H9 (cell line): ENCODE data around the gene NPIPB6. TPM values are rescaled to one million over a fixed set of nuclear protein-coding genes. Genes with fewer than 3 reads are reported as not detected.
A peak's percentile ranks its signal among the peaks of the same experiment; 100 is the strongest.

Source experiments
- DNase-seq: peaks from one replicate; pipeline ENCODE4 v3.0.0-alpha.2; 2017
- H2AFZ ChIP-seq: one replicate; pipeline ENCODE4 v1.6.1; 2013; ENCODE audit warnings: mild to moderate bottlenecking, low read length, control low read depth, moderate library complexity
- H2AK5ac ChIP-seq: 2 replicates; pipeline ENCODE4 v1.6.1; 2013; ENCODE audit warnings: low read length, control low read depth, mixed read lengths; ENCODE audit not compliant: insufficient read length
- H2BK120ac ChIP-seq: one replicate; pipeline ENCODE4 v1.6.1; 2013; ENCODE audit warnings: low read depth, mild to moderate bottlenecking, low read length, control low read depth, inconsistent platforms; ENCODE audit not compliant: poor library complexity, severe bottlenecking
- H2BK12ac ChIP-seq: 2 replicates; pipeline ENCODE4 v1.6.1; 2013; ENCODE audit warnings: low read length, control low read depth, mixed read lengths, low read depth; ENCODE audit not compliant: insufficient read length
- H2BK15ac ChIP-seq: 2 replicates; pipeline ENCODE4 v1.6.1; 2013; ENCODE audit warnings: low read depth, low read length, control low read depth
- H2BK20ac ChIP-seq: one replicate; pipeline ENCODE4 v1.6.1; 2013; ENCODE audit warnings: low read depth, mild to moderate bottlenecking, low read length, control low read depth, inconsistent platforms; ENCODE audit not compliant: poor library complexity, severe bottlenecking
- H2BK5ac ChIP-seq: 2 replicates; pipeline ENCODE4 v1.6.1; 2013; ENCODE audit warnings: low read length, control low read depth, mixed read lengths; ENCODE audit not compliant: insufficient read length
- H3K14ac ChIP-seq: 2 replicates; pipeline ENCODE4 v1.6.1; 2013; ENCODE audit warnings: low read length, control low read depth; ENCODE audit not compliant: insufficient read depth
- H3K18ac ChIP-seq: 2 replicates; pipeline ENCODE4 v1.6.1; 2013; ENCODE audit warnings: low read depth, mild to moderate bottlenecking, mixed read lengths, low read length, control low read depth; ENCODE audit not compliant: insufficient read length
- H3K23ac ChIP-seq: 2 replicates; pipeline ENCODE4 v1.6.1; 2013; ENCODE audit warnings: low read length, control low read depth, mixed read lengths, low read depth; ENCODE audit not compliant: insufficient read length
- H3K23me2 ChIP-seq: 2 replicates; pipeline ENCODE4 v1.6.1; 2013; ENCODE audit warnings: low read depth, mild to moderate bottlenecking, mixed read lengths, low read length, control low read depth; ENCODE audit not compliant: insufficient read length, poor library complexity, severe bottlenecking
- H3K27ac ChIP-seq: 2 replicates; pipeline ENCODE4 v1.5.1; 2013; ENCODE audit warnings: low read length, control low read depth, mixed read lengths, low read depth; ENCODE audit not compliant: insufficient read length
- H3K27me3 ChIP-seq: 2 replicates; pipeline ENCODE4 v1.6.1; 2013; ENCODE audit warnings: low read length, control low read depth, inconsistent platforms; ENCODE audit not compliant: insufficient read depth
- H3K4ac ChIP-seq: 2 replicates; pipeline ENCODE4 v1.6.1; 2013; ENCODE audit warnings: low read depth, mild to moderate bottlenecking, control low read depth, inconsistent platforms, low read length, moderate library complexity
- H3K4me1 ChIP-seq: 2 replicates; pipeline ENCODE4 v1.6.1; 2013; ENCODE audit warnings: low read length, control low read depth, inconsistent platforms; ENCODE audit not compliant: insufficient read depth
- H3K4me2 ChIP-seq: 2 replicates; pipeline ENCODE4 v1.6.1; 2013; ENCODE audit warnings: low read length, control low read depth, mixed read lengths; ENCODE audit not compliant: insufficient read length, insufficient read depth
- H3K56ac ChIP-seq: 2 replicates; pipeline ENCODE4 v1.6.1; 2013; ENCODE audit warnings: low read depth, mild to moderate bottlenecking, mixed read lengths, low read length, control low read depth; ENCODE audit not compliant: insufficient read length
- H3K79me1 ChIP-seq: 2 replicates; pipeline ENCODE4 v1.6.1; 2013; ENCODE audit warnings: low read depth, mild to moderate bottlenecking, moderate library complexity, low read length, control low read depth, inconsistent platforms; ENCODE audit not compliant: insufficient read depth, poor library complexity, severe bottlenecking
- H3K79me2 ChIP-seq: 2 replicates; pipeline ENCODE4 v1.6.1; 2013; ENCODE audit warnings: low read length, control low read depth, inconsistent platforms; ENCODE audit not compliant: insufficient read depth
- H3K9ac ChIP-seq: 2 replicates; pipeline ENCODE4 v1.6.1; 2013; ENCODE audit warnings: low read length, control low read depth, mixed read lengths; ENCODE audit not compliant: insufficient read length; ENCODE audit errors: extremely low read depth
- H3K9me3 ChIP-seq: one replicate; pipeline ENCODE4 v1.6.1; 2013; ENCODE audit warnings: low read depth, low read length, inconsistent platforms; ENCODE audit not compliant: control insufficient read depth
- H3T11ph ChIP-seq: one replicate; pipeline ENCODE4 v1.6.1; 2013; ENCODE audit warnings: mild to moderate bottlenecking, low read length, control low read depth, inconsistent platforms
- H4K20me1 ChIP-seq: one replicate; pipeline ENCODE4 v1.6.1; 2013; ENCODE audit not compliant: control insufficient read depth, insufficient read length, insufficient read depth
- H4K5ac ChIP-seq: 2 replicates; pipeline ENCODE4 v1.6.1; 2013; ENCODE audit warnings: low read depth, mild to moderate bottlenecking, mixed read lengths, low read length, control low read depth; ENCODE audit not compliant: insufficient read length
- H4K8ac ChIP-seq: replicated peaks from 2 replicates; pipeline ENCODE4 v1.6.1; 2013; ENCODE audit warnings: low read length, control low read depth, mixed read lengths, low read depth; ENCODE audit not compliant: insufficient read length
- H4K91ac ChIP-seq: 2 replicates; pipeline ENCODE4 v1.6.1; 2013; ENCODE audit warnings: low read depth, mild to moderate bottlenecking, moderate library complexity, mixed read lengths, low read length, control low read depth; ENCODE audit not compliant: insufficient read length
- H3K27ac Mint-ChIP-seq, 3 experiments: 2 replicates in 2 of 3; 3 replicates in 1 of 3; pipeline ENCODE4 v1.8.0; 2020 to 2021; ENCODE audit warnings: mixed read lengths in 3 of 3, mild to moderate bottlenecking in 1 of 3, moderate library complexity in 1 of 3
- H3K27me3 Mint-ChIP-seq: 2 replicates; pipeline ENCODE4 v1.8.0; 2021; ENCODE audit warnings: low read depth, mild to moderate bottlenecking, moderate library complexity, mixed read lengths
- H3K36me3 Mint-ChIP-seq, 3 experiments: 2 replicates in 2 of 3; 3 replicates in 1 of 3; pipeline ENCODE4 v1.8.0; 2020 to 2021; ENCODE audit warnings: low read depth in 3 of 3, mixed read lengths in 3 of 3; ENCODE audit not compliant: insufficient read depth in 1 of 3
- H3K4me1 Mint-ChIP-seq, 2 experiments: 2 replicates each; pipeline ENCODE4 v1.8.0; 2020; ENCODE audit warnings: mixed read lengths in 2 of 2
- H3K4me3 Mint-ChIP-seq, 2 experiments: 2 replicates in 1 of 2; 3 replicates in 1 of 2; pipeline ENCODE4 v1.8.0; 2020 to 2021; ENCODE audit warnings: mild to moderate bottlenecking in 2 of 2, mixed read lengths in 2 of 2, moderate library complexity in 1 of 2
- H3K9me3 Mint-ChIP-seq, 2 experiments: 2 replicates in 1 of 2; 3 replicates in 1 of 2; pipeline ENCODE4 v1.8.0; 2020; ENCODE audit warnings: mild to moderate bottlenecking in 2 of 2, mixed read lengths in 2 of 2, moderate library complexity in 1 of 2
- WGBS: extraction: QIAGEN DNeasy Blood & Tissue Kit; methylation state at CpG from one replicate; pipeline ENCODE4 v1.1.7; 2013; ENCODE audit warnings: missing lambda C conversion rate, low lambda C conversion rate, mixed read lengths; ENCODE audit not compliant: insufficient read length; ENCODE audit errors: extremely low coverage; 5-methylcytosine and 5-hydroxymethylcytosine counted together
- total RNA-seq: library from RNA; stranded (reverse); gene quantifications from 2 replicates; pipeline ENCODE4 v1.2.1, GENCODE V29; 2021
- TF ChIP-seq, protein P1 (sequence below): fragments of 200-600 bp; sonication (generic); conservative IDR thresholded peaks from 3 replicates; pipeline ENCODE4 v1.8.0; 2021; ENCODE audit warnings: antibody characterized with exemption, mild to moderate bottlenecking

Gene NPIPB6
- total RNA-seq, 1 experiment from 2014 or later, result 5.2 TPM

GRCh38 chr16:28308794-28309584, 54.3 kb downstream of the NPIPB6 start:
- H3K4me3 Mint-ChIP-seq, result no peak overlapping the region
- Histone ChIP-seq H2BK12ac (no peak overlapping the region), H3K56ac (no peak overlapping the region), H4K91ac (no peak overlapping the region), H3K9ac (no peak overlapping the region), H3K4me1 (no peaks in the 10 kb centered on the region; the same call in 1 of the 2 replicates), H2BK120ac (no peak overlapping the region), H2AK5ac (no peak overlapping the region), H2BK5ac (no peak overlapping the region), H2BK15ac (no peak overlapping the region), H3K4me2 (no peak overlapping the region), H3K27me3 (no peaks in the 10 kb centered on the region), H4K20me1 (peaks cover 6% of the 10 kb centered on the region), H3K79me2 (peaks cover 4% of the 10 kb centered on the region; the same call in 1 of the 2 replicates), H3K27ac (no peak overlapping the region), H4K5ac (no peak overlapping the region), H2BK20ac (no peak overlapping the region), H3K4ac (no peak overlapping the region), H3T11ph (no peak overlapping the region), H3K18ac (no peak overlapping the region), H3K23me2 (no peaks in the 10 kb centered on the region), H4K8ac (no peak overlapping the region), H3K23ac (no peak overlapping the region), H3K9me3 (no peaks in the 10 kb centered on the region), H2AFZ (no peak overlapping the region), H3K79me1 (no peaks in the 10 kb centered on the region), H3K14ac (no peak overlapping the region)
- peak overlapping the region in 1 of 3 experiments; percentile 24; a peak in 2 of 7 replicates for H3K27ac Mint-ChIP-seq
- TF ChIP-seq, protein P1, sequence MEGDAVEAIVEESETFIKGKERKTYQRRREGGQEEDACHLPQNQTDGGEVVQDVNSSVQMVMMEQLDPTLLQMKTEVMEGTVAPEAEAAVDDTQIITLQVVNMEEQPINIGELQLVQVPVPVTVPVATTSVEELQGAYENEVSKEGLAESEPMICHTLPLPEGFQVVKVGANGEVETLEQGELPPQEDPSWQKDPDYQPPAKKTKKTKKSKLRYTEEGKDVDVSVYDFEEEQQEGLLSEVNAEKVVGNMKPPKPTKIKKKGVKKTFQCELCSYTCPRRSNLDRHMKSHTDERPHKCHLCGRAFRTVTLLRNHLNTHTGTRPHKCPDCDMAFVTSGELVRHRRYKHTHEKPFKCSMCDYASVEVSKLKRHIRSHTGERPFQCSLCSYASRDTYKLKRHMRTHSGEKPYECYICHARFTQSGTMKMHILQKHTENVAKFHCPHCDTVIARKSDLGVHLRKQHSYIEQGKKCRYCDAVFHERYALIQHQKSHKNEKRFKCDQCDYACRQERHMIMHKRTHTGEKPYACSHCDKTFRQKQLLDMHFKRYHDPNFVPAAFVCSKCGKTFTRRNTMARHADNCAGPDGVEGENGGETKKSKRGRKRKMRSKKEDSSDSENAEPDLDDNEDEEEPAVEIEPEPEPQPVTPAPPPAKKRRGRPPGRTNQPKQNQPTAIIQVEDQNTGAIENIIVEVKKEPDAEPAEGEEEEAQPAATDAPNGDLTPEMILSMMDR, result no peak
- H3K4me1 Mint-ChIP-seq, result peaks cover 7 to 11% of the 10 kb centered on the region in 2 experiments
- H3K9me3 Mint-ChIP-seq, result peaks cover 0 to 5% of the 10 kb centered on the region in 2 experiments; a peak in 1 of 5 replicates
- H3K27me3 Mint-ChIP-seq, result no peaks in the 10 kb centered on the region
- WGBS, result no CpG with 5 or more reads among the region's 14 CpGs
- peaks cover 36 to 63% (median 38%) of the 10 kb centered on the region in 3 experiments for H3K36me3 Mint-ChIP-seq
- no peak for DNase-seq
